Measurements from ENCODE around the gene BCL3.
A peak's percentile ranks its signal among the peaks of the same experiment; 100 is the strongest.

BCL3 gene

GRCh38 chr19:44799627-44800346, 51.3 kb downstream of the BCL3 start:
- H3K4me1 Mint-ChIP-seq, result no peaks in the 10 kb centered on the region
- peaks cover 8% of the 10 kb centered on the region for H3K27me3 Mint-ChIP-seq
- ATAC-seq (replicated peaks; ENCODE audit: extremely low read depth, poor library complexity, severe bottlenecking) (no peak), DNase-seq (ENCODE audit: low spot score in 2 of 2) (no peak)
- no peaks in the 10 kb centered on the region for H3K36me3 Mint-ChIP-seq (ENCODE audit: insufficient read depth)
- H3K9me3 Mint-ChIP-seq, result no peaks in the 10 kb centered on the region
- H3K27ac Mint-ChIP-seq (ENCODE audit: low read depth), result no peak overlapping the region
- H3K4me3 Mint-ChIP-seq, result no peak overlapping the region

- Mint-ChIP-seq H3K27me3 (peaks cover 8% of the 10 kb centered on the region), H3K4me1 (no peaks in the 10 kb centered on the region), H3K9me3 (no peaks in the 10 kb centered on the region), H3K4me3 (no peak overlapping the region), H3K36me3 (ENCODE audit: insufficient read depth) (no peaks in the 10 kb centered on the region), H3K27ac (ENCODE audit: low read depth) (no peak overlapping the region)
- DNase-seq (ENCODE audit: low spot score in 2 of 2) (peak; percentile 63 to 81), ATAC-seq (replicated peaks; ENCODE audit: extremely low read depth, poor library complexity, severe bottlenecking) (peak; percentile 84)
Observed at GRCh38 chr19:44800461-44800860, 52.0 kb downstream of the BCL3 start.

- Mint-ChIP-seq H3K27me3 (peaks cover 17% of the 10 kb centered on the region), H3K36me3 (ENCODE audit: insufficient read depth) (no peaks in the 10 kb centered on the region), H3K27ac (ENCODE audit: low read depth) (no peak overlapping the region), H3K9me3 (no peaks in the 10 kb centered on the region), H3K4me3 (no peak overlapping the region), H3K4me1 (no peaks in the 10 kb centered on the region)
- no peak for DNase-seq (ENCODE audit: low spot score in 2 of 2)
- no peak for ATAC-seq (replicated peaks; ENCODE audit: extremely low read depth, poor library complexity, severe bottlenecking)
Observed at GRCh38 chr19:44803442-44804428, 55.2 kb downstream of the BCL3 start.

GRCh38 chr19:44806291-44806690, 57.8 kb downstream of the BCL3 start:
- no peak overlapping the region for H3K4me3 Mint-ChIP-seq
- H3K4me1 Mint-ChIP-seq, result no peaks in the 10 kb centered on the region
- no peaks in the 10 kb centered on the region for H3K36me3 Mint-ChIP-seq (ENCODE audit: insufficient read depth)
- peaks cover 40% of the 10 kb centered on the region for H3K27me3 Mint-ChIP-seq
- DNase-seq (ENCODE audit: low spot score in 2 of 2) (no peak), ATAC-seq (replicated peaks; ENCODE audit: extremely low read depth, poor library complexity, severe bottlenecking) (no peak)
- H3K27ac Mint-ChIP-seq (ENCODE audit: low read depth), result no peak overlapping the region
- no peaks in the 10 kb centered on the region for H3K9me3 Mint-ChIP-seq

- peaks cover 40% of the 10 kb centered on the region for H3K27me3 Mint-ChIP-seq
- H3K27ac Mint-ChIP-seq (ENCODE audit: low read depth), result no peak overlapping the region
- DNase-seq (ENCODE audit: low spot score in 2 of 2), result no peak
- no peaks in the 10 kb centered on the region for H3K36me3 Mint-ChIP-seq (ENCODE audit: insufficient read depth)
- no peaks in the 10 kb centered on the region for H3K9me3 Mint-ChIP-seq
- no peaks in the 10 kb centered on the region for H3K4me1 Mint-ChIP-seq
- H3K4me3 Mint-ChIP-seq, result no peak overlapping the region
- no peak for ATAC-seq (replicated peaks; ENCODE audit: extremely low read depth, poor library complexity, severe bottlenecking)
Observed at GRCh38 chr19:44807162-44807561, 58.7 kb downstream of the BCL3 start.

GRCh38 chr19:44807652-44808462, 59.3 kb downstream of the BCL3 start:
- Mint-ChIP-seq H3K27me3 (peaks cover 34% of the 10 kb centered on the region), H3K4me1 (no peaks in the 10 kb centered on the region), H3K9me3 (no peaks in the 10 kb centered on the region), H3K36me3 (ENCODE audit: insufficient read depth) (no peaks in the 10 kb centered on the region), H3K27ac (ENCODE audit: low read depth) (no peak overlapping the region), H3K4me3 (no peak overlapping the region)
- no peak for DNase-seq (ENCODE audit: low spot score in 2 of 2)
- no peak for ATAC-seq (replicated peaks; ENCODE audit: extremely low read depth, poor library complexity, severe bottlenecking)

- no peak for ATAC-seq (replicated peaks; ENCODE audit: extremely low read depth, poor library complexity, severe bottlenecking)
- Mint-ChIP-seq H3K27ac (ENCODE audit: low read depth) (no peak within 1 kb of the TSS), H3K4me3 (no peak within 1 kb of the TSS), H3K4me1 (no peaks in the 10 kb centered on the region), H3K27me3 (peaks cover 34% of the 10 kb centered on the region), H3K9me3 (no peaks in the 10 kb centered on the region), H3K36me3 (ENCODE audit: insufficient read depth) (no peaks in the 10 kb centered on the region)
- no peak for DNase-seq (ENCODE audit: low spot score in 2 of 2)
Observed at GRCh38 chr19:44808463-44809371, 60.2 kb downstream of the BCL3 start, which contains the start of gene BCAM. Gene BCAM, plus strand, starts transcription at chr19:44809103. Its CDS starts 22 bp downstream, at chr19:44809125.

All from central memory CD8-positive, alpha-beta T cell (primary cell).